GM21825 (cell line): ENCODE data around the gene CHRNB2.
A peak's percentile ranks its signal among the peaks of the same experiment; 100 is the strongest.
"Not testable (repeated sequence)": the region's sequence is repeated elsewhere in the genome, so short reads cannot be mapped to it uniquely, and the experiment has no call there.

Source experiments
- ATAC-seq: cut with Tn5 transposase; IDR thresholded peaks from one replicate; pipeline ENCODE4 v1.9.1; 2021; ENCODE audit warnings: mild to moderate bottlenecking, moderate library complexity; ENCODE audit not compliant: unreplicated experiment

CHRNB2 gene

GRCh38 chr1:154567386-154568156 is at the start of gene CHRNB2:
TSS of gene CHRNB2 (plus strand) at chr1:154567778. CDS start at chr1:154568045, 267 bp downstream.
- ATAC-seq, result peak; percentile 65

- ATAC-seq, result no peak
Measured at GRCh38 chr1:154519591-154519991, 48.0 kb upstream of the CHRNB2 start.

GRCh38 chr1:154520333-154520732 is 47.2 kb upstream of the CHRNB2 start:
- no peak for ATAC-seq

GRCh38 chr1:154521695-154522094 is 45.9 kb upstream of the CHRNB2 start:
- no peak for ATAC-seq

- ATAC-seq, result no peak
Measured at GRCh38 chr1:154524881-154525280, 42.7 kb upstream of the CHRNB2 start.

- ATAC-seq, result no peak
Measured at GRCh38 chr1:154527192-154527591, 40.4 kb upstream of the CHRNB2 start.

- ATAC-seq, result no peak
Measured at GRCh38 chr1:154529308-154529707, 38.3 kb upstream of the CHRNB2 start.

- ATAC-seq, result not testable (repeated sequence)
Measured at GRCh38 chr1:154531950-154532349, 35.6 kb upstream of the CHRNB2 start.

- no peak for ATAC-seq
Measured at GRCh38 chr1:154533952-154534844, 33.4 kb upstream of the CHRNB2 start.

GRCh38 chr1:154536570-154536969 is 31.0 kb upstream of the CHRNB2 start:
- no peak for ATAC-seq

- ATAC-seq, result no peak
Measured at GRCh38 chr1:154539486-154540483, 27.8 kb upstream of the CHRNB2 start.

- ATAC-seq, result no peak
Measured at GRCh38 chr1:154541231-154541630, 26.3 kb upstream of the CHRNB2 start.

GRCh38 chr1:154546264-154547063 is 21.1 kb upstream of the CHRNB2 start:
- no peak for ATAC-seq

GRCh38 chr1:154547105-154547732 is 20.4 kb upstream of the CHRNB2 start:
- no peak for ATAC-seq

- ATAC-seq, result no peak
Measured at GRCh38 chr1:154548028-154548427, 19.6 kb upstream of the CHRNB2 start.

GRCh38 chr1:154549202-154549770 is 18.3 kb upstream of the CHRNB2 start:
- ATAC-seq, result no peak

- no peak for ATAC-seq
Measured at GRCh38 chr1:154550070-154550469, 17.5 kb upstream of the CHRNB2 start.

GRCh38 chr1:154550657-154551056 is 16.9 kb upstream of the CHRNB2 start:
- ATAC-seq, result no peak

- no peak for ATAC-seq
Measured at GRCh38 chr1:154551474-154551873, 16.1 kb upstream of the CHRNB2 start.
